KMS-11 (cell line): ENCODE measurements around the gene S100A7.
A peak's percentile ranks its signal among the peaks of the same experiment; 100 is the strongest.

ENCODE experiments used
- H2AFZ ChIP-seq: fragments of 200-600 bp; sonication (generic); 2 replicates; pipeline ENCODE4 v1.6.1; 2016; ENCODE audit warnings: antibody characterized with exemption, mixed run types, low read depth
- H3K27ac ChIP-seq: fragments of 200-600 bp; sonication (generic); 2 replicates; pipeline ENCODE4 v1.6.1; 2016; ENCODE audit warnings: mild to moderate bottlenecking, mixed run types
- H3K27me3 ChIP-seq: fragments of 200-600 bp; sonication (generic); 2 replicates; pipeline ENCODE4 v1.6.1; 2017; ENCODE audit warnings: mild to moderate bottlenecking, low read depth, mixed run types, moderate library complexity; ENCODE audit not compliant: insufficient read depth
- H3K36me3 ChIP-seq: fragments of 200-600 bp; sonication (generic); 2 replicates; pipeline ENCODE4 v1.6.1; 2017; ENCODE audit warnings: mild to moderate bottlenecking, mixed run types; ENCODE audit not compliant: insufficient read depth
- H3K4me1 ChIP-seq: fragments of 200-600 bp; sonication (generic); 2 replicates; pipeline ENCODE4 v1.6.1; 2016; ENCODE audit warnings: mild to moderate bottlenecking, low read depth, mixed run types; ENCODE audit not compliant: poor library complexity, severe bottlenecking
- H3K4me2 ChIP-seq: fragments of 200-600 bp; sonication (generic); 2 replicates; pipeline ENCODE4 v1.7.0; 2016; ENCODE audit warnings: mild to moderate bottlenecking, mixed run types
- H3K4me3 ChIP-seq: fragments of 200-600 bp; sonication (generic); IDR thresholded peaks from 2 replicates; pipeline ENCODE4 v1.6.1; 2017; ENCODE audit warnings: low read depth, low read length, mixed read lengths; ENCODE audit not compliant: insufficient read depth
- H3K79me2 ChIP-seq: fragments of 200-600 bp; sonication (generic); 2 replicates; pipeline ENCODE4 v1.6.1; 2016; ENCODE audit warnings: low read depth, mixed run types; ENCODE audit not compliant: insufficient read depth
- H3K9ac ChIP-seq: fragments of 200-600 bp; sonication (generic); 2 replicates; pipeline ENCODE4 v1.6.1; 2016; ENCODE audit warnings: mild to moderate bottlenecking, mixed run types
- H4K20me1 ChIP-seq: fragments of 200-600 bp; sonication (generic); 2 replicates; pipeline ENCODE4 v1.6.1; 2016; ENCODE audit warnings: mild to moderate bottlenecking, mixed run types; ENCODE audit not compliant: insufficient read depth
- CTCF ChIP-seq: fragments of 200-600 bp; sonication (generic); conservative IDR thresholded peaks from 2 replicates; pipeline ENCODE4 v1.6.1; 2017; ENCODE audit warnings: low read depth, mild to moderate bottlenecking, antibody characterized with exemption, low read length, moderate library complexity, mixed read lengths

Gene S100A7

GRCh38 chr1:153498746-153499145 is 38.3 kb upstream of the S100A7 start:
- Histone ChIP-seq H2AFZ (no peak overlapping the region), H3K27ac (no peak overlapping the region), H3K4me3 (no peak overlapping the region), H3K9ac (no peak overlapping the region), H4K20me1 (no peaks in the 10 kb centered on the region), H3K79me2 (no peaks in the 10 kb centered on the region), H3K4me1 (peaks cover 4% of the 10 kb centered on the region), H3K4me2 (no peak overlapping the region), H3K36me3 (no peaks in the 10 kb centered on the region), H3K27me3 (no peaks in the 10 kb centered on the region)
- no peak for TF ChIP-seq CTCF

GRCh38 chr1:153495536-153495935 is 35.1 kb upstream of the S100A7 start:
- H3K4me1 ChIP-seq, result peaks cover 4% of the 10 kb centered on the region
- no peak for TF ChIP-seq CTCF
- no peak overlapping the region for H3K4me2 ChIP-seq
- no peak overlapping the region for H3K9ac ChIP-seq
- no peaks in the 10 kb centered on the region for H3K36me3 ChIP-seq
- H3K79me2 ChIP-seq, result no peaks in the 10 kb centered on the region
- no peaks in the 10 kb centered on the region for H3K27me3 ChIP-seq
- no peak overlapping the region for H2AFZ ChIP-seq
- H4K20me1 ChIP-seq, result no peaks in the 10 kb centered on the region
- no peak overlapping the region for H3K27ac ChIP-seq
- H3K4me3 ChIP-seq, result no peak overlapping the region

- H3K27ac ChIP-seq, result no peak overlapping the region
- no peak overlapping the region for H3K4me2 ChIP-seq
- H4K20me1 ChIP-seq, result no peaks in the 10 kb centered on the region
These were observed 34.6 kb upstream of the S100A7 start for GRCh38 chr1:153494976-153495535.

GRCh38 chr1:153493343-153493960 is 33.0 kb upstream of the S100A7 start:
- no peak for TF ChIP-seq CTCF
- no peaks in the 10 kb centered on the region for H3K36me3 ChIP-seq
- H3K79me2 ChIP-seq, result no peaks in the 10 kb centered on the region
- peaks cover 4% of the 10 kb centered on the region for H3K4me1 ChIP-seq
- no peaks in the 10 kb centered on the region for H4K20me1 ChIP-seq
- H3K4me2 ChIP-seq, result no peak overlapping the region
- H2AFZ ChIP-seq, result no peak overlapping the region
- H3K9ac ChIP-seq, result no peak overlapping the region
- no peak overlapping the region for H3K27ac ChIP-seq
- H3K27me3 ChIP-seq, result no peaks in the 10 kb centered on the region
- H3K4me3 ChIP-seq, result no peak overlapping the region

More at GRCh38 chr1:153494976-153495535, 34.6 kb upstream of the S100A7 start:
- peak; percentile 100 for TF ChIP-seq CTCF
- Histone ChIP-seq H3K79me2 (no peaks in the 10 kb centered on the region), H3K4me3 (no peak overlapping the region), H3K9ac (no peak overlapping the region), H3K27me3 (no peaks in the 10 kb centered on the region), H3K4me1 (peaks cover 4% of the 10 kb centered on the region), H3K36me3 (no peaks in the 10 kb centered on the region), H2AFZ (peak overlapping the region; percentile 31)
